ENCODE results near the gene TRPT1.

Gene TRPT1

DNA sequence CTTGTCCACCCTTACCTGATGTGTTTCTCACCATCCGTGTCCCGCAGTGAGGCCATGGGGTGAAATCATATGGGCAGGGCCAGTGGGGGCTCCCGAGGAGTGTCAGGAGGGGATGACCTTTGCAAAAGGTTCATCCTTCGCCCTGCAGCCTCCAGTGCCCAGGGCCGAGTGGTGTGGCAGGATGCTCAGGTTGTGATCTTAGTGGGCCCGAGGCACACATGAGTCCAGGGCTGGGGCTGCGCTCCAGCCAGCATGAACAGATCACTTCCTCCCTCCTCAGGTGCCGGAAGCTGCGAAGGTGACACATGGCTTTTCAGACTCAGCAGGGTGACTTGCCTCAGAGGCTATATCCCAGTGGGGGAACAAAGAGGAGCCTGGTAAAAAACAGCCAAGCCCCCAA, 12.1 kb upstream of the TRPT1 start:
- peaks cover 0 to 33% of the 10 kb centered on the region in 2 experiments; a peak in 1 of 3 replicates for H3K36me3 ChIP-seq (ENCODE audit: control insufficient read depth in 2 of 2, insufficient read depth in 1 of 2, low read length in 2 of 2)
- POLR2A ChIA-PET: interaction anchor here (0.5 to 3.9 kb wide), 2 partner anchors 12 to 34 kb away, joined by 3 to 12 read pairs; partner anchors contain the start of genes NUDT22 and TRPT1
- TF ChIP-seq PRDM1 (tag by site-specific recombination; IDR thresholded peaks at IDR 0.05): no peak
- TF ChIP-seq ZIC2 (tag by site-specific recombination; IDR thresholded peaks at IDR 0.05): 0 out of 2 replicates have a peak, but pooled peaks have one; percentile 22
- CTCF ChIA-PET: interaction anchor here (1.2 kb wide), 1 partner anchor 117 kb away, joined by 8 read pairs; no protein-coding TSS in a partner anchor
- no peaks in the 10 kb centered on the region for H3K9me3 ChIP-seq (ENCODE audit: control insufficient read depth, insufficient read depth, low read depth, low read length)
- no peak overlapping the region for H3K4me3 ChIP-seq (ENCODE audit: low read depth, low read length)
- H3K27ac ChIP-seq (ENCODE audit: extremely low read depth, low read depth, low read length): no peak overlapping the region
- no peaks in the 10 kb centered on the region for H3K4me1 ChIP-seq (ENCODE audit: control insufficient read depth, insufficient read depth, low read length)

DNA sequence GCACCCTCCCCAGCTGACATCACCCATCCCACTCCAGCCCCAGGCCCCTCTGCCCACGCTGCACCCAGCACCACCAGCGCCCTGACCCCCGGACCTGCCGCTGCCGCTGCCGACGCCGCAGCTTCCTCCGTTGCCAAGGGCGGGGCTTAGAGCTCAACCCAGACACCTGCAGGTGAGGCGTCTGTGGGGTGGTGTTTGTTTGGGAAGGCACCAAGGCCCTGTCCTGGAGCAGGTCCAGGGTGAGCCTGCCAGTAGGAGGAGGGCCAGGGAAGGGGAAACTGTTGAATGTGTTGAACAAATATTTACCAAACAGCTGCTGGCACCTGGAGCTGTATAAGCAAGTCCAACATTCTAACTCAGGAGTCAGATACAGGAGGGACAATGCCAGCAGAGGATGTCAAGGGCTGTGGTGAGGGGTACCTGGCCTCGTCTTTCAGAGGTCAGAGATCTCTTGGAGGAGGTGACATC, 11.5 kb upstream of the TRPT1 start:
- Histone ChIP-seq H3K27ac (ENCODE audit: extremely low read depth, low read depth, low read length) (no peak overlapping the region), H3K36me3 (ENCODE audit: control insufficient read depth in 2 of 2, insufficient read depth in 1 of 2, low read length in 2 of 2) (peaks cover 0 to 31% of the 10 kb centered on the region in 2 experiments; a peak in 1 of 3 replicates), H3K9me3 (ENCODE audit: control insufficient read depth, insufficient read depth, low read depth, low read length) (no peaks in the 10 kb centered on the region), H3K4me3 (ENCODE audit: low read depth, low read length) (no peak overlapping the region), H3K4me1 (ENCODE audit: control insufficient read depth, insufficient read depth, low read length) (no peaks in the 10 kb centered on the region)
- ChIA-PET CTCF (interaction anchor here (1.2 kb wide), 1 partner anchor 118 kb away, joined by 8 read pairs; no protein-coding TSS in a partner anchor), POLR2A (interaction anchor here (3.9 kb wide), 1 partner anchor 11 kb away, joined by 12 read pairs; the partner anchor contains the start of genes NUDT22 and TRPT1)
- TF ChIP-seq ZNF548 (tag by site-specific recombination; IDR thresholded peaks at IDR 0.05) (no peak), ZNF768 (tag by site-specific recombination; IDR thresholded peaks at IDR 0.05) (no peak), EGR2 (tag by site-specific recombination; IDR thresholded peaks at IDR 0.05; ENCODE audit: low read depth) (peak; percentile 76), ZBTB7A (tag by site-specific recombination; IDR thresholded peaks at IDR 0.05; ENCODE audit: low read depth) (no peak), ZNF555 (tag by site-specific recombination; conservative IDR thresholded peaks at IDR 0.05) (no peak), KLF9 (tag by site-specific recombination; IDR thresholded peaks at IDR 0.05; ENCODE audit: low read depth) (no peak), ZNF664 (tag by site-specific recombination; IDR thresholded peaks at IDR 0.05) (no peak), KLF16 (tag by site-specific recombination; IDR thresholded peaks at IDR 0.05) (no peak), ZBTB26 (tag by site-specific recombination; optimal IDR thresholded peaks at IDR 0.05) (no peak), ZFP41 (tag by site-specific recombination; IDR thresholded peaks at IDR 0.05; ENCODE audit: borderline replicate concordance) (no peak), MYNN (tag by site-specific recombination; IDR thresholded peaks at IDR 0.05; ENCODE audit: borderline replicate concordance) (no peak), ZNF341 (tag by site-specific recombination; IDR thresholded peaks at IDR 0.05; ENCODE audit: low read depth) (no peak), ZFHX2 (tag by site-specific recombination; conservative IDR thresholded peaks at IDR 0.05) (peak; percentile 85), ZNF2 (tag by site-specific recombination; IDR thresholded peaks at IDR 0.05) (no peak), SCRT2 (tag by site-specific recombination; IDR thresholded peaks at IDR 0.05) (peak; percentile 80), GFI1B (tag by site-specific recombination; IDR thresholded peaks at IDR 0.05) (no peak), ZBTB48 (tag by site-specific recombination; IDR thresholded peaks at IDR 0.05) (no peak), ZNF266 (tag by site-specific recombination; IDR thresholded peaks at IDR 0.05; ENCODE audit: low read depth) (no peak), ZNF544 (tag by site-specific recombination; IDR thresholded peaks at IDR 0.05) (no peak), ZNF394 (tag by site-specific recombination; IDR thresholded peaks at IDR 0.05; ENCODE audit: borderline replicate concordance) (no peak)
- TF ChIP-seq, protein P1, sequence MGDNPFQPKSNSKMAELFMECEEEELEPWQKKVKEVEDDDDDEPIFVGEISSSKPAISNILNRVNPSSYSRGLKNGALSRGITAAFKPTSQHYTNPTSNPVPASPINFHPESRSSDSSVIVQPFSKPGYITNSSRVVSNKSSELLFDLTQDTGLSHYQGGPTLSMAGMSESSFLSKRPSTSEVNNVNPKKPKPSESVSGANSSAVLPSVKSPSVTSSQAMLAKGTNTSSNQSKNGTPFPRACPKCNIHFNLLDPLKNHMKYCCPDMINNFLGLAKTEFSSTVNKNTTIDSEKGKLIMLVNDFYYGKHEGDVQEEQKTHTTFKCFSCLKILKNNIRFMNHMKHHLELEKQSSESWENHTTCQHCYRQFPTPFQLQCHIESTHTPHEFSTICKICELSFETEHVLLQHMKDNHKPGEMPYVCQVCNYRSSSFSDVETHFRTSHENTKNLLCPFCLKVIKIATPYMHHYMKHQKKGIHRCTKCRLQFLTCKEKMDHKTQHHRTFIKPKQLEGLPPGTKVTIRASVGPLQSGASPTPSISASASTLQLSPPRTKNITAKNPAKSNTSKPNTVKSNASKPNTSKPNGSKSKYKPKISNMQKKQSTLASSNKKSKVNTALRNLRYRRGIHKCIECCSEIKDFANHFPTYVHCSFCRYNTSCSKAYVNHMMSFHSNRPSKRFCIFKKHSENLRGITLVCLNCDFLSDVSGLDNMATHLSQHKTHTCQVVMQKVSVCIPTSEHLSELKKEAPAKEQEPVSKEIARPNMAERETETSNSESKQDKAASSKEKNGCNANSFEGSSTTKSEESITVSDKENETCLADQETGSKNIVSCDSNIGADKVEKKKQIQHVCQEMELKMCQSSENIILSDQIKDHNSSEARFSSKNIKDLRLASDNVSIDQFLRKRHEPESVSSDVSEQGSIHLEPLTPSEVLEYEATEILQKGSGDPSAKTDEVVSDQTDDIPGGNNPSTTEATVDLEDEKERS (tag by site-specific recombination; IDR thresholded peaks at IDR 0.05): no peak
- TF ChIP-seq, protein P2, sequence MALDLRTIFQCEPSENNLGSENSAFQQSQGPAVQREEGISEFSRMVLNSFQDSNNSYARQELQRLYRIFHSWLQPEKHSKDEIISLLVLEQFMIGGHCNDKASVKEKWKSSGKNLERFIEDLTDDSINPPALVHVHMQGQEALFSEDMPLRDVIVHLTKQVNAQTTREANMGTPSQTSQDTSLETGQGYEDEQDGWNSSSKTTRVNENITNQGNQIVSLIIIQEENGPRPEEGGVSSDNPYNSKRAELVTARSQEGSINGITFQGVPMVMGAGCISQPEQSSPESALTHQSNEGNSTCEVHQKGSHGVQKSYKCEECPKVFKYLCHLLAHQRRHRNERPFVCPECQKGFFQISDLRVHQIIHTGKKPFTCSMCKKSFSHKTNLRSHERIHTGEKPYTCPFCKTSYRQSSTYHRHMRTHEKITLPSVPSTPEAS (tag by site-specific recombination; IDR thresholded peaks at IDR 0.05): no peak
- TF ChIP-seq, protein P3, sequence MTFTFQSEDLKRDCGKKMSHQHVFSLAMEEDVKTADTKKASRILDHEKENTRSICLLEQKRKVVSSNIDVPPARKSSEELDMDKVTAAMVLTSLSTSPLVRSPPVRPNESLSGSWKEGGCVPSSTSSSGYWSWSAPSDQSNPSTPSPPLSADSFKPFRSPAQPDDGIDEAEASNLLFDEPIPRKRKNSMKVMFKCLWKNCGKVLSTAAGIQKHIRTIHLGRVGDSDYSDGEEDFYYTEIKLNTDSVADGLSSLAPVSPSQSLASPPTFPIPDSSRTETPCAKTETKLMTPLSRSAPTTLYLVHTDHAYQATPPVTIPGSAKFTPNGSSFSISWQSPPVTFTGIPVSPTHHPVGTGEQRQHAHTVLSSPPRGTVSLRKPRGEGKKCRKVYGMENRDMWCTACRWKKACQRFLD (tag by site-specific recombination; IDR thresholded peaks at IDR 0.05): no peak

All from HEK293 (cell line).